DOHH2 (cell line): ENCODE data around the gene SETDB1.

Experiments used
- CTCF ChIP-seq: fragments of 200-600 bp; sonication (generic); IDR thresholded peaks from one replicate; pipeline ENCODE4 v1.5.1; 2014; ENCODE audit warnings: antibody characterized with exemption, mild to moderate bottlenecking, low read depth, low read length; ENCODE audit not compliant: poor library complexity, severe bottlenecking
- EZH2phosphoT487 ChIP-seq: fragments of 200-600 bp; sonication (generic); IDR thresholded peaks from 2 replicates; pipeline ENCODE4 v1.6.1; 2017; ENCODE audit warnings: borderline replicate concordance, mild to moderate bottlenecking, antibody characterized with exemption, low read length, moderate library complexity, mixed read lengths

GRCh38 chr1:150888727-150889126, 37.4 kb upstream of the SETDB1 start:
- no peak for TF ChIP-seq CTCF
- TF ChIP-seq EZH2phosphoT487 = no peak
